ENCODE measurements around the gene EFNA4. TPM values are rescaled to one million over a fixed set of nuclear protein-coding genes. Genes with fewer than 3 reads are reported as not detected.

Gene EFNA4
- total RNA-seq, 1 experiment from 2014 or later, result 11.8 TPM

DNA sequence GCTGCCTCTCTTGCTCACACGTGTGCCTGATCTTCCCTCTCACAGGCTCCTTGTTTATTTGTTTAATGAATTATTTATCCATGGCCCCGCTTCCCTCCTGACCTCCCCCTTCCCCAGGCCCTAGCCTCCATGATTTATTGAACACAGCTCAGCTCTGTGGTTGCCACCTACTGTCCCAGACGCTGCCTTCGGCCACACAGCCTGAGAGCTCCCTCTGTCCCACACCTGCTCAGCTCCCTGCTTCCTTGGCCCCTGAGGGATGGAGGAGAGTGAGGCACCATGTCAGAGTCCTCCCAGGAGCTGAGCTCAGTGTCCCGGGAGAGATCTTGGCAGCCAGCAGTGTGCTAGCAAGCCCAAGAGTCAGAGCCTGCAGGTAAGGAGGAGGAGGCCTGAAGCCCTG, 12.0 kb downstream of the EFNA4 start:
- Histone ChIP-seq H3K4me2 (ENCODE audit: insufficient read depth, insufficient read length, low read length) (no peak overlapping the region), H3K14ac (ENCODE audit: insufficient read depth, low read length) (no peak overlapping the region), H3K79me2 (ENCODE audit: insufficient read depth, low read length) (no peaks in the 10 kb centered on the region), H3K79me1 (ENCODE audit: insufficient read depth, low read depth, low read length, poor library complexity, severe bottlenecking) (no peaks in the 10 kb centered on the region), H2BK12ac (ENCODE audit: insufficient read length, low read depth, low read length) (no peak overlapping the region), H2AK5ac (ENCODE audit: insufficient read length, low read length) (no peak overlapping the region), H3K4ac (ENCODE audit: low read depth, low read length) (no peak overlapping the region), H4K91ac (ENCODE audit: insufficient read length, low read depth, low read length) (no peak overlapping the region), H3K18ac (ENCODE audit: insufficient read length, low read depth, low read length) (no peak overlapping the region), H2BK20ac (ENCODE audit: low read depth, low read length, poor library complexity, severe bottlenecking) (no peak overlapping the region), H2BK5ac (ENCODE audit: insufficient read length, low read length) (no peak overlapping the region), H3K9ac (ENCODE audit: extremely low read depth, insufficient read length, low read length) (no peak overlapping the region), H2AFZ (ENCODE audit: low read length) (no peak overlapping the region), H2BK15ac (ENCODE audit: low read depth, low read length) (no peak overlapping the region), H3K27ac (ENCODE audit: insufficient read length, low read depth, low read length) (no peak overlapping the region), H4K20me1 (ENCODE audit: control insufficient read depth, insufficient read depth, insufficient read length) (no peaks in the 10 kb centered on the region), H3T11ph (ENCODE audit: low read length) (no peak overlapping the region), H4K8ac (replicated peaks; ENCODE audit: insufficient read length, low read depth, low read length) (no peak overlapping the region), H3K23ac (ENCODE audit: insufficient read length, low read depth, low read length) (no peak overlapping the region), H3K27me3 (ENCODE audit: insufficient read depth, low read length) (peaks cover 18% of the 10 kb centered on the region), H3K23me2 (ENCODE audit: insufficient read length, low read depth, low read length, poor library complexity, severe bottlenecking) (peaks cover 19% of the 10 kb centered on the region), H4K5ac (ENCODE audit: insufficient read length, low read depth, low read length) (no peak overlapping the region), H3K4me1 (ENCODE audit: insufficient read depth, low read length) (peaks cover 3% of the 10 kb centered on the region; the same call in 1 of the 2 replicates), H3K9me3 (ENCODE audit: control insufficient read depth, low read depth, low read length) (no peaks in the 10 kb centered on the region), H3K56ac (ENCODE audit: insufficient read length, low read depth, low read length) (no peak overlapping the region), H2BK120ac (ENCODE audit: low read depth, low read length, poor library complexity, severe bottlenecking) (no peak overlapping the region)
- Mint-ChIP-seq H3K9me3 (peaks cover 0 to 2% of the 10 kb centered on the region in 2 experiments; a peak in 1 of 5 replicates), H3K27me3 (ENCODE audit: low read depth) (peaks cover 81% of the 10 kb centered on the region), H3K36me3 (ENCODE audit: insufficient read depth in 1 of 3, low read depth in 3 of 3) (no peaks in the 10 kb centered on the region; a peak in 1 of 7 replicates), H3K4me1 (peaks cover 38 to 55% of the 10 kb centered on the region in 2 experiments), H3K27ac (no peak overlapping the region), H3K4me3 (no peak overlapping the region)
- TF ChIP-seq CTCF (conservative IDR thresholded peaks at IDR 0.05), result no peak
- WGBS (ENCODE audit: extremely low coverage, insufficient read length, low lambda C conversion rate), result no CpG with 5 or more reads among the region's 5 CpGs
- DNase-seq, result no peak

Measured in H9 (cell line).